HepG2 (cell line): ENCODE data around the gene CGB5. TPM values are rescaled to one million over a fixed set of nuclear protein-coding genes. Genes with fewer than 3 reads are reported as not detected.

Experiments used
- ADNP ChIP-seq: sonication (generic); formaldehyde crosslinking; IDR thresholded peaks from 2 replicates; pipeline ENCODE4 v1.4.0; 2020; ENCODE audit warnings: missing genetic modification reagents
- AGO2 ChIP-seq: fragments of 200-400 bp; formaldehyde crosslinking; optimal IDR thresholded peaks from 2 replicates; pipeline ENCODE3; 2017; ENCODE audit warnings: mild to moderate bottlenecking, low read depth, low read length, moderate library complexity
- ATM ChIP-seq: fragments of 450-650 bp; IDR thresholded peaks from 2 replicates; pipeline ENCODE4 v1.7.1; 2017; ENCODE audit warnings: mild to moderate bottlenecking, borderline replicate concordance
- ERF ChIP-seq: IDR thresholded peaks from 2 replicates; pipeline ENCODE4 v1.6.1; 2018; ENCODE audit warnings: missing biosample characterization, missing genetic modification reagents
- GTF2F1 ChIP-seq: fragments of 150-350 bp; IDR thresholded peaks from 2 replicates; pipeline ENCODE4 v1.6.1; 2014; ENCODE audit warnings: low read length
- MLLT10 ChIP-seq: sonication (generic); formaldehyde crosslinking; IDR thresholded peaks from 2 replicates; pipeline ENCODE4 v1.4.0; 2020; ENCODE audit warnings: missing genetic modification reagents
- NKX3-1 ChIP-seq: sonication (generic); formaldehyde crosslinking; IDR thresholded peaks from 2 replicates; pipeline ENCODE4 v1.5.0; 2020; ENCODE audit warnings: missing genetic modification reagents
- TSC22D2 ChIP-seq: sonication (generic); formaldehyde crosslinking; IDR thresholded peaks from 2 replicates; pipeline ENCODE4 v1.5.1; 2020; ENCODE audit warnings: missing genetic modification reagents, mild to moderate bottlenecking, borderline replicate concordance
- WIZ ChIP-seq: sonication (generic); formaldehyde crosslinking; IDR thresholded peaks from 2 replicates; pipeline ENCODE4 v1.5.1; 2020; ENCODE audit warnings: mild to moderate bottlenecking, missing genetic modification reagents
- ZBTB25 ChIP-seq: IDR thresholded peaks from 2 replicates; pipeline ENCODE4 v1.6.1; 2018; ENCODE audit warnings: missing genetic modification reagents
- ZIK1 ChIP-seq: sonication (generic); formaldehyde crosslinking; IDR thresholded peaks from 2 replicates; pipeline ENCODE4 v1.5.0; 2020; ENCODE audit warnings: mild to moderate bottlenecking, low read depth, missing genetic modification reagents, borderline replicate concordance
- ZNF10 ChIP-seq: sonication (generic); formaldehyde crosslinking; IDR thresholded peaks from 2 replicates; pipeline ENCODE4 v1.4.0; 2020; ENCODE audit warnings: mild to moderate bottlenecking, low read depth, missing genetic modification reagents, borderline replicate concordance
- ZNF160 ChIP-seq: sonication (generic); formaldehyde crosslinking; IDR thresholded peaks from 2 replicates; pipeline ENCODE4 v1.8.0; 2022; ENCODE audit warnings: mild to moderate bottlenecking, inconsistent platforms, missing genetic modification reagents
- ZNF224 ChIP-seq: sonication (generic); formaldehyde crosslinking; IDR thresholded peaks from 2 replicates; pipeline ENCODE4 v1.5.0; 2020; ENCODE audit warnings: mild to moderate bottlenecking, missing genetic modification reagents
- ZNF280D ChIP-seq: sonication (generic); formaldehyde crosslinking; IDR thresholded peaks from 2 replicates; pipeline ENCODE4 v1.5.1; 2020; ENCODE audit warnings: mild to moderate bottlenecking, missing genetic modification reagents
- ZNF546 ChIP-seq: sonication (generic); formaldehyde crosslinking; conservative IDR thresholded peaks from 2 replicates; pipeline ENCODE4 v1.8.1; 2023; ENCODE audit warnings: mild to moderate bottlenecking, missing genetic modification reagents
- ZNF598 ChIP-seq: sonication (generic); formaldehyde crosslinking; IDR thresholded peaks from 2 replicates; pipeline ENCODE4 v1.5.1; 2020; ENCODE audit warnings: mild to moderate bottlenecking, missing genetic modification reagents, borderline replicate concordance
- ZNF605 ChIP-seq: sonication (generic); formaldehyde crosslinking; IDR thresholded peaks from 2 replicates; pipeline ENCODE4 v1.8.0; 2022; ENCODE audit warnings: mild to moderate bottlenecking, missing genetic modification reagents
- ZNF687 ChIP-seq: sonication (generic); formaldehyde crosslinking; IDR thresholded peaks from 2 replicates; pipeline ENCODE4 v1.5.1; 2020; ENCODE audit warnings: mild to moderate bottlenecking, missing genetic modification reagents, moderate library complexity
- polyA plus RNA-seq, 8 experiments: library from polyadenylated mRNA; depleted of rRNA in 3 of 8; stranded (reverse) in 7 of 8; unstranded in 1 of 8; fragments of >200 nt; fragmentation: Illumina TruSeq in 4 of 8; extraction: Trizol in 4 of 8; gene quantifications; 2 replicates each; pipeline versions ENCODE4 v1.2.1 to v1.2.3, GENCODE V29; 2011 to 2016; ENCODE audit warnings: low read depth in 4 of 8, missing spikeins in 1 of 8, mixed read lengths in 1 of 8; ENCODE audit not compliant: insufficient read depth in 1 of 8
- total RNA-seq, 5 experiments: library from RNA; depleted of rRNA; stranded (reverse); fragments of >200 nt; fragmentation: Illumina TruSeq; extraction: Trizol; gene quantifications; 2 replicates each; pipeline ENCODE4 v1.2.3, GENCODE V29; 2016; ENCODE audit warnings: low read depth in 1 of 5
- TF ChIP-seq, protein P1 (sequence below): sonication (generic); formaldehyde crosslinking; IDR thresholded peaks from 2 replicates; pipeline ENCODE4 v1.5.0; 2020; ENCODE audit warnings: missing genetic modification reagents

Gene CGB5
- total and polyA plus RNA-seq, 2 of the 13 experiments (the other 11 are each of a cell fraction or from before 2014, with no cell fraction given) = not detected

GRCh38 chr19:49085020-49085867 lies 41.6 kb downstream of the CGB5 start, which contains the start of gene SNRNP70 (continued):
- peak; percentile 77 for TF ChIP-seq ERF (CRISPR knock-in tag)
- peak; percentile 44; the same call in 1 of the 2 replicates for TF ChIP-seq TSC22D2 (CRISPR knock-in tag)
- no peak for TF ChIP-seq ZNF546 (CRISPR knock-in tag)
- no peak for TF ChIP-seq ADNP (CRISPR knock-in tag)
- TF ChIP-seq NKX3-1 (CRISPR knock-in tag) = peak; percentile 88
- TF ChIP-seq WIZ (CRISPR knock-in tag) = 0 out of 2 replicates have a peak, but pooled peaks have one; percentile 24
- no peak for TF ChIP-seq GTF2F1
- 0 out of 2 replicates have a peak, but pooled peaks have one; percentile 78 for TF ChIP-seq ZNF598 (CRISPR knock-in tag)
- TF ChIP-seq ZNF10 = no peak
- TF ChIP-seq, protein P1, sequence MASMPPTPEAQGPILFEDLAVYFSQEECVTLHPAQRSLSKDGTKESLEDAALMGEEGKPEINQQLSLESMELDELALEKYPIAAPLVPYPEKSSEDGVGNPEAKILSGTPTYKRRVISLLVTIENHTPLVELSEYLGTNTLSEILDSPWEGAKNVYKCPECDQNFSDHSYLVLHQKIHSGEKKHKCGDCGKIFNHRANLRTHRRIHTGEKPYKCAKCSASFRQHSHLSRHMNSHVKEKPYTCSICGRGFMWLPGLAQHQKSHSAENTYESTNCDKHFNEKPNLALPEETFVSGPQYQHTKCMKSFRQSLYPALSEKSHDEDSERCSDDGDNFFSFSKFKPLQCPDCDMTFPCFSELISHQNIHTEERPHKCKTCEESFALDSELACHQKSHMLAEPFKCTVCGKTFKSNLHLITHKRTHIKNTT (CRISPR knock-in tag) = no peak
- peak; percentile 73; the same call in 1 of the 2 replicates for TF ChIP-seq ZNF605 (CRISPR knock-in tag)
- peak; percentile 84; the same call in 1 of the 2 replicates for TF ChIP-seq MLLT10 (CRISPR knock-in tag)
- TF ChIP-seq AGO2 = peak; percentile 94
- TF ChIP-seq ZNF687 (CRISPR knock-in tag) = peak; percentile 94
- 0 out of 2 replicates have a peak, but pooled peaks have one; percentile 53 for TF ChIP-seq ZNF224 (CRISPR knock-in tag)
- TF ChIP-seq ATM = no peak
- TF ChIP-seq ZIK1 (CRISPR knock-in tag) = peak; percentile 87; the same call in 1 of the 2 replicates
- 0 out of 2 replicates have a peak, but pooled peaks have one; percentile 38 for TF ChIP-seq ZBTB25 (CRISPR knock-in tag)
- peak; percentile 80; the same call in 1 of the 2 replicates for TF ChIP-seq ZNF160 (CRISPR knock-in tag)
- TF ChIP-seq ZNF280D (CRISPR knock-in tag) = peak; percentile 13; the same call in 1 of the 2 replicates
